BLaER1 treated with 17β-estradiol and CSF1 and Interleukin-3, amounts not matched to agents 10 nM and 100 nM (cell line): ENCODE results near the gene IQCN.

Source experiments
- H3K27ac ChIP-seq, 11 experiments: shearing (Covaris generic); formaldehyde crosslinking; 2 replicates each; pipeline ENCODE4 v1.8.1; 2022
- H3K27me3 ChIP-seq, 11 experiments: shearing (Covaris generic); formaldehyde crosslinking; 2 replicates each; pipeline ENCODE4 v1.8.1; 2022
- H3K36me3 ChIP-seq, 11 experiments: shearing (Covaris generic); formaldehyde crosslinking; 2 replicates each; pipeline ENCODE4 v1.8.1; 2022
- H3K4me1 ChIP-seq, 10 experiments: shearing (Covaris generic); formaldehyde crosslinking; 2 replicates each; pipeline ENCODE4 v1.8.1; 2022
- H3K4me2 ChIP-seq, 11 experiments: shearing (Covaris generic); formaldehyde crosslinking; 2 replicates each; pipeline ENCODE4 v1.8.1; 2022
- H3K4me3 ChIP-seq, 10 experiments: shearing (Covaris generic); formaldehyde crosslinking; 2 replicates each; pipeline ENCODE4 v1.8.1; 2022
- H3K9ac ChIP-seq, 11 experiments: shearing (Covaris generic); formaldehyde crosslinking; 2 replicates each; pipeline ENCODE4 v1.8.1; 2022
- H3K9me3 ChIP-seq, 11 experiments: shearing (Covaris generic); formaldehyde crosslinking; replicated peaks in 1 of 11; 2 replicates each; pipeline ENCODE4 v1.8.1; 2022
- H4K20me1 ChIP-seq, 11 experiments: shearing (Covaris generic); formaldehyde crosslinking; 2 replicates each; pipeline ENCODE4 v1.8.1; 2022
- Cebpa-rat ChIP-seq, 11 experiments: shearing (Covaris generic); IDR thresholded peaks; 2 replicates each; pipeline ENCODE4 v1.8.1; 2022

IQCN gene

DNA sequence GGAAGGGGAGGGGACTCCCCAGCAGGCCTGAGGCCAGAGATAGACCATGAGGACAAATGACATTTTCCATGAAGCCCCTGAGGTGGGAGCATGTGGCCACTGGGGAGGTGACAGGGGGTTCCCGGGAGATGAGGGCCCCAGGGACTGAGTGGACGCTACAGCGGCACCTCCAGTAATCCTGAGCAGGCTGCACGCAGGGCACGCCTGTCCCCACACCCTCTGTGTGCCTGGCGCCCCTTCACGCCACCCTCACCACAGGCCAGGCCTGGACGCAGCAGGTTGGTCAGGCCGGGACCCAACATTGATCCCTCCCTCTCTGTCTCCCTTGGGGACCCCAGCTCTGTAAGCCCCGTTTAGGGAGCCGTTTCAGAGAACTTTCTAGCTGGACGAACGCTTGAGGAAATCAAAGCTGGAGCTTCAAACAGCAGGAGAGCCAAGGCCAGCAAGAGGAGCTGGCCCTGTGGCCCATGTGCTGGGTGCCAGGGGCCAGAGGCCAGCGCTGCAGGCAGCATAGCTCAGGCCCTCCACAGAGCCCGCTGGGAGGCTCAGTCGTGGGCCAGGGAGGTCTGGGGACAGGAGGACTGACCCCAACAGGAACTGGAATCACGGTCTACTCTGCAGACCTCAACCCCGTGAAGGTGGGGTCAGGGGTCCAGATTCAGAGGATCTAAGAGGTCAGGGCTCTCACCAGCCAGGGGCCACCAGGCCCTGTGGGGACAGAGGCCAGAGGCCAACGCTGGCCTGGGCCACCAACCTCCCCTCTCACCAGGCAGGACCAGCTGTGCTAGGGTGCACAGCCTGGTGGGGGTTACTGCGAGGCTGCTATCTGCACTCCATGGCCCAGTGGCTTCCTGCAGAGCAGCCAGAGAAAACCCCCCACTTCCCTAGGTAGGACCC, 34.0 kb upstream of the IQCN start:
- peaks cover 58 to 77% (median 63%) of the 10 kb centered on the region in 10 experiments for H3K4me1 ChIP-seq
- peak overlapping the region; percentile 31 to 93 (median 87); a peak in 19 of 22 replicates for H3K9ac ChIP-seq
- H3K4me3 ChIP-seq, result peak overlapping the region in 3 of 10 experiments; percentile 44 to 65 (median 49); a peak in 6 of 20 replicates
- no peaks in the 10 kb centered on the region for H3K27me3 ChIP-seq
- peak overlapping the region; percentile 88 to 99 (median 95) for H3K4me2 ChIP-seq
- no peak for TF ChIP-seq Cebpa-rat (IDR thresholded peaks at IDR 0.05)
- peaks cover 0 to 13% (median 0%) of the 10 kb centered on the region in 11 experiments; a peak in 4 of 22 replicates for H4K20me1 ChIP-seq
- H3K9me3 ChIP-seq, result no peaks in the 10 kb centered on the region
- H3K36me3 ChIP-seq, result peaks cover 43 to 61% (median 51%) of the 10 kb centered on the region in 11 experiments
- peak overlapping the region in 9 of 11 experiments; percentile 87 to 99 (median 95); a peak in 18 of 22 replicates for H3K27ac ChIP-seq

DNA sequence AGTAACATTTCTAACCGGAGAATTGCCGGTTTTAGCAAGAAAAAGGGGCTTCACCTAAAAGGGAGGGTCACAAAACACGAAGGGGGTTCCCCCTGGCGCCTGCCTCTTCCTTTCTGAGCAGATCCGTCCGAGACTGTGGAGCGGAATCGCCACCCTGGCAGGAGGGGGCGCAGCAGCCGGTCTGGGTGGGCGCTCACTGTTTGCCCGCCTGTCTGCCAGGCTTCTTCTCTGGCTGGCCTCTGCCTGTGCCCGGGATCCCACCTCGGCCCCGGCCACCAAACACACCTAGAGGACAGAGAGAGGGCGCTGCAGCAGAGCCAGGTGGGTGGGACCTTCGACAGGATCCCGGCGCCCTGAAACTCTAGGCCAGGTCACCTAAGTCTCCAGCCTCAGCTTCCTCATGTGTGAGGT, 33.0 kb upstream of the IQCN start:
- Histone ChIP-seq H3K27me3 (no peaks in the 10 kb centered on the region), H3K9me3 (no peaks in the 10 kb centered on the region), H3K4me1 (peaks cover 68 to 87% (median 73%) of the 10 kb centered on the region in 10 experiments), H3K36me3 (peaks cover 33 to 51% (median 41%) of the 10 kb centered on the region in 11 experiments), H3K27ac (peak overlapping the region; percentile 26 to 99 (median 94); a peak in 21 of 22 replicates), H4K20me1 (peaks cover 0 to 13% (median 0%) of the 10 kb centered on the region in 11 experiments; a peak in 4 of 22 replicates), H3K4me3 (peak overlapping the region in 8 of 10 experiments; percentile 26 to 65 (median 48); a peak in 14 of 20 replicates), H3K4me2 (peak overlapping the region; percentile 88 to 99 (median 95)), H3K9ac (peak overlapping the region; percentile 31 to 93 (median 87))
- TF ChIP-seq Cebpa-rat (IDR thresholded peaks at IDR 0.05), result no peak

DNA sequence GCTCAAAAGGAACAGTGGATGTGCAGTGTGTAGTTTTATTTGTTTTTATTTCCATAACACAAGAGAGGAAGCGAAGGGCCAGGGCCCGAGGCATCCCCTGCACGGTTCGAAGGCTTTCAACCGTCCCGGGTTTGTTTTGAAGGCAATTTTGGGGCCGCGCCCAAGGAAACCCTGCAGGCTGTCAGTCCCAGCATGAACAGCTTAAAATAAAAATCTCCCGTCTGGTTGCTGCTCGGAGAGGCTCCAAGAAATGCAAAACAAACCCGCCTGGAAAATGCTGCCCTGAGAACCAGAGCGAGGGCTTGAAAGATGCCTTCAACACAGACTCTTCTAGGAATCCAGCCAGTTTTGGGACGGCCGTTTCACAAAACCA, 32.6 kb upstream of the IQCN start:
- Histone ChIP-seq H3K9me3 (no peaks in the 10 kb centered on the region), H3K27me3 (no peaks in the 10 kb centered on the region), H3K4me1 (peaks cover 72 to 91% (median 76%) of the 10 kb centered on the region in 10 experiments), H3K4me3 (peak overlapping the region in 9 of 10 experiments; percentile 4 to 65 (median 47); a peak in 14 of 20 replicates), H4K20me1 (peaks cover 0 to 13% (median 0%) of the 10 kb centered on the region in 11 experiments; a peak in 4 of 22 replicates), H3K27ac (peak overlapping the region; percentile 26 to 99 (median 94); a peak in 21 of 22 replicates), H3K4me2 (peak overlapping the region; percentile 88 to 99 (median 95)), H3K9ac (peak overlapping the region; percentile 31 to 93 (median 87)), H3K36me3 (peaks cover 29 to 47% (median 37%) of the 10 kb centered on the region in 11 experiments)
- no peak for TF ChIP-seq Cebpa-rat (IDR thresholded peaks at IDR 0.05)

DNA sequence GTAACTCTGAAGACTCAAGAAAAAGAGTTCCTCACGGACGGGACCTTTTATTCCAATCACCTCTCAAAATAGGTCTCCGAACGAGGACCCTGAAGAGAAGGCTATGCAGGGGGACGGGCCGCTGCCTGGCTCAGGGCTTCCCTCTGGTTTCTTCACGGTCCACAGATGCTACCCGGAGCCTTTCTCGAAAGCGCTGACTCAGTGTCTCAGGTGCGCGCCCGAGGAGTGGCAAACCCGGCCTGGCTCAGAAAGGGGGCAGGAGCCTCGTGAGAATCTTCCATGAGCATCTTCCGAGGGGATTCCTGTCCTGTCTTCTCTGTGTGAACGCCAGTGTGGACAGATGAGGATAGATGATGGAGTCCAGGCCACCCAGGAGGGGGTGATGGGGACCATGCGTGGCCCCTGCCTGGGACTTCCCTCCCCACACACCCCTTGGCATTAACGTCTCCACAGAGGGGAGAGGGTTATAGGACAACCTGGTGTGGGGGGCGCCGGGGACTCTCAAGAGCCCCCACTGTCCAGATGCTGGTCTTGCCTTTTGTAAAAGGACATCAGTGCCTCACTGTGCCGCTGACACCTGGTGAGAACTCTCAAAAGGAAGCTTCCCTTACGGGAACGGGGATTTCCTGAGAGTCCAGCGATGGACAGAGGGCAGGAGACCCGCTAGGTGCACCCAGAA, 32.1 kb upstream of the IQCN start:
- Histone ChIP-seq H3K27me3 (no peaks in the 10 kb centered on the region), H3K36me3 (peaks cover 24 to 41% (median 32%) of the 10 kb centered on the region in 11 experiments; a peak in 21 of 22 replicates), H3K9me3 (no peaks in the 10 kb centered on the region), H3K27ac (peak overlapping the region in 10 of 11 experiments; percentile 45 to 99 (median 94); a peak in 21 of 22 replicates), H3K4me2 (peak overlapping the region; percentile 88 to 99 (median 95)), H3K9ac (peak overlapping the region; percentile 31 to 93 (median 87); a peak in 21 of 22 replicates), H3K4me1 (peaks cover 78 to 95% (median 81%) of the 10 kb centered on the region in 10 experiments), H3K4me3 (peak overlapping the region in 9 of 10 experiments; percentile 4 to 65 (median 48); a peak in 15 of 20 replicates), H4K20me1 (peaks cover 0 to 8% (median 0%) of the 10 kb centered on the region in 11 experiments; a peak in 4 of 22 replicates)
- TF ChIP-seq Cebpa-rat (IDR thresholded peaks at IDR 0.05), result no peak

GRCh38 chr19:18304458-18305310, 30.4 kb upstream of the IQCN start:
- H3K27ac ChIP-seq, result peak overlapping the region; percentile 85 to 99 (median 95)
- H3K4me2 ChIP-seq, result peak overlapping the region; percentile 88 to 99 (median 95)
- H3K9me3 ChIP-seq, result no peaks in the 10 kb centered on the region
- H3K27me3 ChIP-seq, result no peaks in the 10 kb centered on the region
- H3K4me3 ChIP-seq, result peak overlapping the region; percentile 42 to 65 (median 58)
- H4K20me1 ChIP-seq, result peaks cover 0 to 3% (median 0%) of the 10 kb centered on the region in 11 experiments; a peak in 2 of 22 replicates
- TF ChIP-seq Cebpa-rat (IDR thresholded peaks at IDR 0.05), result no peak
- H3K4me1 ChIP-seq, result peaks cover 79 to 96% (median 88%) of the 10 kb centered on the region in 10 experiments
- peaks cover 8 to 25% (median 16%) of the 10 kb centered on the region in 11 experiments; a peak in 21 of 22 replicates for H3K36me3 ChIP-seq
- H3K9ac ChIP-seq, result peak overlapping the region; percentile 82 to 93 (median 87)

- peaks cover 0 to 3% (median 0%) of the 10 kb centered on the region in 11 experiments; a peak in 1 of 22 replicates for H4K20me1 ChIP-seq
- no peaks in the 10 kb centered on the region for H3K9me3 ChIP-seq
- H3K9ac ChIP-seq, result peak overlapping the region; percentile 82 to 93 (median 87)
- H3K4me3 ChIP-seq, result peak overlapping the region; percentile 42 to 65 (median 58)
- H3K4me2 ChIP-seq, result peak overlapping the region; percentile 88 to 99 (median 95)
- peak overlapping the region; percentile 85 to 99 (median 95) for H3K27ac ChIP-seq
- H3K36me3 ChIP-seq, result peaks cover 2 to 19% (median 10%) of the 10 kb centered on the region in 11 experiments; a peak in 21 of 22 replicates
- no peaks in the 10 kb centered on the region for H3K27me3 ChIP-seq
- peaks cover 73 to 95% (median 88%) of the 10 kb centered on the region in 10 experiments for H3K4me1 ChIP-seq
- no peak for TF ChIP-seq Cebpa-rat (IDR thresholded peaks at IDR 0.05)
Observed at GRCh38 chr19:18304208-18304457, 29.9 kb upstream of the IQCN start.

DNA sequence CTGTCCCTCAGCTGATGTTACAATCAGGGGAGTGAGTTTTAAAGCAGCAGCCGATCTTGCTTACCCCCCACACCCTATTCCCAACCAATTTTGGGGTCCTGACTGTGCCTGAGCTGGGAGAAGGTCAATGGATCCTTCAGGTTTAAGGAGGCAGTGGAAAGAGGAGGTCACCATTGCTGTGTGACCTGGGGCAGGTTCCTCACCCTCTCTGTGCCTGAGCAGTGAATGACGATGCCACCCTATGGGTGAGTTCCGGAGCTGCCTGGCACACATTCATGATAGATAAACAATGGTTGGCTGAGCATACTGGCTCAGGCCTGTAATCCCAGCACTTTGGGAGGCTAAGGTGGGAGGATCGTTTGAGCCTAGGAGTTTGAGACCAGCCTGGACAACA, 27.5 kb upstream of the IQCN start:
- no peaks in the 10 kb centered on the region for H3K9me3 ChIP-seq
- peak overlapping the region; percentile 88 to 99 (median 95); a peak in 17 of 22 replicates for H3K4me2 ChIP-seq
- peaks cover 0 to 3% (median 0%) of the 10 kb centered on the region in 11 experiments; a peak in 1 of 22 replicates for H4K20me1 ChIP-seq
- peaks cover 49 to 84% (median 71%) of the 10 kb centered on the region in 10 experiments for H3K4me1 ChIP-seq
- H3K27me3 ChIP-seq, result no peaks in the 10 kb centered on the region
- H3K9ac ChIP-seq, result peak overlapping the region in 10 of 11 experiments; percentile 41 to 93 (median 88); a peak in 14 of 22 replicates
- H3K36me3 ChIP-seq, result no peaks in the 10 kb centered on the region
- H3K27ac ChIP-seq, result peak overlapping the region in 10 of 11 experiments; percentile 87 to 99 (median 95); a peak in 16 of 22 replicates
- no peak overlapping the region for H3K4me3 ChIP-seq
- TF ChIP-seq Cebpa-rat (IDR thresholded peaks at IDR 0.05), result no peak
